Spleen (tissue), 7 donors: ENCODE results near the gene SEPTIN2.

Source experiments
- POLR2A ChIP-seq, 3 donors: fragments of 450-650 bp; IDR thresholded peaks; one replicate each; pipeline ENCODE4 v1.5.1; 2017; ENCODE audit warnings: antibody characterized with exemption in 3 of 3, mild to moderate bottlenecking in 1 of 3
- TF ChIP-seq, protein P1 (sequence below), 11 experiments: fragments of 200-600 bp in 7 of 11; fragments of 450-650 bp in 4 of 11; sonication (generic) in 4 of 11; IDR thresholded peaks in 8 of 11; conservative IDR thresholded peaks in 3 of 11; 1 replicate in 7 of 11; 2 replicates in 4 of 11; pipeline versions ENCODE4 v1.4.0 to v1.8.0; 2016 to 2021; ENCODE audit warnings: antibody characterized with exemption in 11 of 11, inconsistent platforms in 4 of 11, mild to moderate bottlenecking in 1 of 11
- donor health status: DM: no; HTN: no; CAD: no; lungs with moderate emphysema.
- donor health status: DM: no; HTN: no; CAD: no.
- donor health status: DM: no; HTN: no; CAD: no.

DNA sequence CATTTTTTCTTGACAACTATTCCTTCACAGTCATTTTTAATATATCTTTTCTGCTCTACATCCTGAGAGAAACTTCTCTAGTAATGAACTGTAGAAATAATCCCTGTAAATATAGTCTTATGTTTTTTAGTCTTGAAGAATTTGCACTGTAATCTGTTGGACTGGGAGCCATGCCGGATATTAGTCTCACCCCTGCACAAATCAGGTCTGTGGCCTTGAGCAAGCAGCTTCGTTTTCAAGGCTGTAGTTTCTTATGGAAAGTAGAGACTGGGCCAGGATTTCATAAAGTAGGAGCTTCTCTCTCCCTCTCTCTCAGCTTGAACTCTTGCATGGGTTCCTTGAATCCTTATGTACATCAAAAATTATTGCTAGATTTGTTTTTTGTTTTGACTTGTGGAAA, 49.1 kb downstream of the SEPTIN2 start:
- no peak for TF ChIP-seq POLR2A (IDR thresholded peaks at IDR 0.05)
- TF ChIP-seq, protein P1, sequence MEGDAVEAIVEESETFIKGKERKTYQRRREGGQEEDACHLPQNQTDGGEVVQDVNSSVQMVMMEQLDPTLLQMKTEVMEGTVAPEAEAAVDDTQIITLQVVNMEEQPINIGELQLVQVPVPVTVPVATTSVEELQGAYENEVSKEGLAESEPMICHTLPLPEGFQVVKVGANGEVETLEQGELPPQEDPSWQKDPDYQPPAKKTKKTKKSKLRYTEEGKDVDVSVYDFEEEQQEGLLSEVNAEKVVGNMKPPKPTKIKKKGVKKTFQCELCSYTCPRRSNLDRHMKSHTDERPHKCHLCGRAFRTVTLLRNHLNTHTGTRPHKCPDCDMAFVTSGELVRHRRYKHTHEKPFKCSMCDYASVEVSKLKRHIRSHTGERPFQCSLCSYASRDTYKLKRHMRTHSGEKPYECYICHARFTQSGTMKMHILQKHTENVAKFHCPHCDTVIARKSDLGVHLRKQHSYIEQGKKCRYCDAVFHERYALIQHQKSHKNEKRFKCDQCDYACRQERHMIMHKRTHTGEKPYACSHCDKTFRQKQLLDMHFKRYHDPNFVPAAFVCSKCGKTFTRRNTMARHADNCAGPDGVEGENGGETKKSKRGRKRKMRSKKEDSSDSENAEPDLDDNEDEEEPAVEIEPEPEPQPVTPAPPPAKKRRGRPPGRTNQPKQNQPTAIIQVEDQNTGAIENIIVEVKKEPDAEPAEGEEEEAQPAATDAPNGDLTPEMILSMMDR (IDR thresholded peaks at IDR 0.05 in 8 of 11, conservative IDR thresholded peaks at IDR 0.05 in 3 of 11), result no peak
